ENCODE results near the gene RHO. TPM values are rescaled to one million over a fixed set of nuclear protein-coding genes. Genes with fewer than 3 reads are reported as not detected.
"Not testable (repeated sequence)": the region's sequence is repeated elsewhere in the genome, so short reads cannot be mapped to it uniquely, and the experiment has no call there.

Gene RHO
- total RNA-seq, 1 donor = not detected

GRCh38 chr3:129487183-129487867, 41.1 kb upstream of the RHO start:
- H3K27ac ChIP-seq (ENCODE audit: low read depth, low read length) = peak overlapping the region; percentile 96
- H3K4me3 ChIP-seq (ENCODE audit: insufficient read depth, low read length) = no peak overlapping the region
- H3K79me2 ChIP-seq (ENCODE audit: insufficient read depth, low read length) = peaks cover 2% of the 10 kb centered on the region
- DNase-seq (ENCODE audit: insufficient read length, low spot score, missing footprints) = no peak
- peaks cover 20% of the 10 kb centered on the region for H3K36me3 ChIP-seq (ENCODE audit: insufficient read depth, low read length)
- H3K4me2 ChIP-seq (ENCODE audit: insufficient read depth, low read length) = peak overlapping the region; percentile 77
- H2AFZ ChIP-seq (ENCODE audit: low read length) = no peak overlapping the region
- H3K4me1 ChIP-seq (ENCODE audit: insufficient read depth, low read length) = peaks cover 46% of the 10 kb centered on the region
- H4K20me1 ChIP-seq (ENCODE audit: insufficient read depth, low read length) = no peaks in the 10 kb centered on the region
- no peaks in the 10 kb centered on the region for H3K9me3 ChIP-seq (ENCODE audit: low read depth, low read length)
- no peaks in the 10 kb centered on the region for H3K27me3 ChIP-seq (ENCODE audit: insufficient read depth, low read length)
- TF ChIP-seq, protein P1, sequence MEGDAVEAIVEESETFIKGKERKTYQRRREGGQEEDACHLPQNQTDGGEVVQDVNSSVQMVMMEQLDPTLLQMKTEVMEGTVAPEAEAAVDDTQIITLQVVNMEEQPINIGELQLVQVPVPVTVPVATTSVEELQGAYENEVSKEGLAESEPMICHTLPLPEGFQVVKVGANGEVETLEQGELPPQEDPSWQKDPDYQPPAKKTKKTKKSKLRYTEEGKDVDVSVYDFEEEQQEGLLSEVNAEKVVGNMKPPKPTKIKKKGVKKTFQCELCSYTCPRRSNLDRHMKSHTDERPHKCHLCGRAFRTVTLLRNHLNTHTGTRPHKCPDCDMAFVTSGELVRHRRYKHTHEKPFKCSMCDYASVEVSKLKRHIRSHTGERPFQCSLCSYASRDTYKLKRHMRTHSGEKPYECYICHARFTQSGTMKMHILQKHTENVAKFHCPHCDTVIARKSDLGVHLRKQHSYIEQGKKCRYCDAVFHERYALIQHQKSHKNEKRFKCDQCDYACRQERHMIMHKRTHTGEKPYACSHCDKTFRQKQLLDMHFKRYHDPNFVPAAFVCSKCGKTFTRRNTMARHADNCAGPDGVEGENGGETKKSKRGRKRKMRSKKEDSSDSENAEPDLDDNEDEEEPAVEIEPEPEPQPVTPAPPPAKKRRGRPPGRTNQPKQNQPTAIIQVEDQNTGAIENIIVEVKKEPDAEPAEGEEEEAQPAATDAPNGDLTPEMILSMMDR (IDR thresholded peaks at IDR 0.05; ENCODE audit: extremely low read depth, low read depth, low read length) = no peak

- not testable (repeated sequence) for H2AFZ ChIP-seq (ENCODE audit: low read length); H3K9me3 ChIP-seq (ENCODE audit: low read depth, low read length); DNase-seq (ENCODE audit: insufficient read length, low spot score, missing footprints); H3K4me2 ChIP-seq (ENCODE audit: insufficient read depth, low read length); H3K27me3 ChIP-seq (ENCODE audit: insufficient read depth, low read length); H3K4me3 ChIP-seq (ENCODE audit: insufficient read depth, low read length); H4K20me1 ChIP-seq (ENCODE audit: insufficient read depth, low read length); H3K79me2 ChIP-seq (ENCODE audit: insufficient read depth, low read length)
- Histone ChIP-seq H3K4me1 (ENCODE audit: insufficient read depth, low read length) (peaks cover 43% of the 10 kb centered on the region), H3K36me3 (ENCODE audit: insufficient read depth, low read length) (peaks cover 21% of the 10 kb centered on the region), H3K27ac (ENCODE audit: low read depth, low read length) (peak overlapping the region; percentile 96)
Measured at GRCh38 chr3:129487868-129488335, 40.5 kb upstream of the RHO start.

DNA sequence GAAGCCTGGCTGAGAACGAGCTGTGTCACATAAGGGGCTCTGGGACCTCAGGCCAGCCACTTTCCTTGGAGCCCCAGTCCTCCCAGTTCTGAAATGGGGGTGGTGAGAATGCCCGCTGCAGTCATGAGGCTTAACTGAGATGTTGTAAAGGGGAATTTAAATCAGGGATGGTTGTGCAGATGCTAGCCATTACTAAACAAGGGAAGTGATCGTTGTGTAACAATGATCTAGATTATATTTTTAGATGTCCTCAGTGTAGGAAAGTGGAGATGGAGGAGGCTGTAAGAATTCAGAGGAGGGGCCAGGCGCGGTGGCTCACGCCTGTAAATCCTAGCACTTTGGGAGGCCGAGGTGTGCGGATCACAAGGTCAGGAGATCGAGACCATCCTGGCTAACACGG, 39.2 kb upstream of the RHO start:
- H3K9me3 ChIP-seq (ENCODE audit: low read depth, low read length); H2AFZ ChIP-seq (ENCODE audit: low read length); DNase-seq (ENCODE audit: insufficient read length, low spot score, missing footprints); H4K20me1 ChIP-seq (ENCODE audit: insufficient read depth, low read length); H3K27ac ChIP-seq (ENCODE audit: low read depth, low read length); H3K79me2 ChIP-seq (ENCODE audit: insufficient read depth, low read length); H3K4me3 ChIP-seq (ENCODE audit: insufficient read depth, low read length); H3K4me2 ChIP-seq (ENCODE audit: insufficient read depth, low read length); H3K27me3 ChIP-seq (ENCODE audit: insufficient read depth, low read length): not testable (repeated sequence)
- peaks cover 45% of the 10 kb centered on the region for H3K4me1 ChIP-seq (ENCODE audit: insufficient read depth, low read length)
- H3K36me3 ChIP-seq (ENCODE audit: insufficient read depth, low read length) = peaks cover 26% of the 10 kb centered on the region

GRCh38 chr3:129490273-129490675, 38.2 kb upstream of the RHO start:
- no peaks in the 10 kb centered on the region for H3K27me3 ChIP-seq (ENCODE audit: insufficient read depth, low read length)

DNA sequence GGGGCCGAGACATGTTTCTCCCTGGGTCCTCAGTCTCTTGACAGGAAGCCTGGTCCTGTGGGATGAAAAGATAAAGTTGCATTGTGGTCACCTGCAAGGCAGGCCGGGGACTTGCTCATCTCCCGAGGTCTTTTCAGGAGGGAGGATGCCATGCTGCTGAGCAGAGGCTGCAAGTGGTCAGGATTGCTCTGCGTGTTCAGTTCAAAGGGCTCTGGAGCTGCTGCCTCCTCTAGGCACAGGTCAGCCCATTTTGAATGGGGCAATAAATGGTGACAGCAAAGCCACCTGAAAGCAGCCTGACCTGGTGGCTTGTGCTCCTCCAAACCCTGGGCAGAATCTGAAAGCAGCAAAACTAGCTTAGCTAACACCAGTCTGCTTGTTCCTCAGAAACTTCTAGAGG, 37.4 kb upstream of the RHO start:
- Histone ChIP-seq H3K27ac (ENCODE audit: low read depth, low read length) (peak overlapping the region; percentile 98), H3K4me1 (ENCODE audit: insufficient read depth, low read length) (peaks cover 41% of the 10 kb centered on the region), H3K36me3 (ENCODE audit: insufficient read depth, low read length) (peaks cover 20% of the 10 kb centered on the region)
- not testable (repeated sequence) for H4K20me1 ChIP-seq (ENCODE audit: insufficient read depth, low read length); H3K4me2 ChIP-seq (ENCODE audit: insufficient read depth, low read length); H3K27me3 ChIP-seq (ENCODE audit: insufficient read depth, low read length); DNase-seq (ENCODE audit: insufficient read length, low spot score, missing footprints); H3K79me2 ChIP-seq (ENCODE audit: insufficient read depth, low read length); H2AFZ ChIP-seq (ENCODE audit: low read length); H3K9me3 ChIP-seq (ENCODE audit: low read depth, low read length); H3K4me3 ChIP-seq (ENCODE audit: insufficient read depth, low read length)

More at GRCh38 chr3:129490273-129490675, 38.2 kb upstream of the RHO start:
- H3K4me2 ChIP-seq (ENCODE audit: insufficient read depth, low read length) = no peak overlapping the region
- peaks cover 45% of the 10 kb centered on the region for H3K4me1 ChIP-seq (ENCODE audit: insufficient read depth, low read length)
- H3K36me3 ChIP-seq (ENCODE audit: insufficient read depth, low read length) = peaks cover 20% of the 10 kb centered on the region
- peak overlapping the region; percentile 98 for H3K27ac ChIP-seq (ENCODE audit: low read depth, low read length)
- no peaks in the 10 kb centered on the region for H4K20me1 ChIP-seq (ENCODE audit: insufficient read depth, low read length)
- TF ChIP-seq, protein P1 (IDR thresholded peaks at IDR 0.05; ENCODE audit: extremely low read depth, low read depth, low read length) = peak; percentile 96
- H3K79me2 ChIP-seq (ENCODE audit: insufficient read depth, low read length) = peaks cover 4% of the 10 kb centered on the region
- peak overlapping the region; percentile 39 for H2AFZ ChIP-seq (ENCODE audit: low read length)
- no peaks in the 10 kb centered on the region for H3K9me3 ChIP-seq (ENCODE audit: low read depth, low read length)
- peak; percentile 97 for DNase-seq (ENCODE audit: insufficient read length, low spot score, missing footprints)
- no peak overlapping the region for H3K4me3 ChIP-seq (ENCODE audit: insufficient read depth, low read length)
